ENCODE results near the gene UHMK1.

The UHMK1 gene

DNA sequence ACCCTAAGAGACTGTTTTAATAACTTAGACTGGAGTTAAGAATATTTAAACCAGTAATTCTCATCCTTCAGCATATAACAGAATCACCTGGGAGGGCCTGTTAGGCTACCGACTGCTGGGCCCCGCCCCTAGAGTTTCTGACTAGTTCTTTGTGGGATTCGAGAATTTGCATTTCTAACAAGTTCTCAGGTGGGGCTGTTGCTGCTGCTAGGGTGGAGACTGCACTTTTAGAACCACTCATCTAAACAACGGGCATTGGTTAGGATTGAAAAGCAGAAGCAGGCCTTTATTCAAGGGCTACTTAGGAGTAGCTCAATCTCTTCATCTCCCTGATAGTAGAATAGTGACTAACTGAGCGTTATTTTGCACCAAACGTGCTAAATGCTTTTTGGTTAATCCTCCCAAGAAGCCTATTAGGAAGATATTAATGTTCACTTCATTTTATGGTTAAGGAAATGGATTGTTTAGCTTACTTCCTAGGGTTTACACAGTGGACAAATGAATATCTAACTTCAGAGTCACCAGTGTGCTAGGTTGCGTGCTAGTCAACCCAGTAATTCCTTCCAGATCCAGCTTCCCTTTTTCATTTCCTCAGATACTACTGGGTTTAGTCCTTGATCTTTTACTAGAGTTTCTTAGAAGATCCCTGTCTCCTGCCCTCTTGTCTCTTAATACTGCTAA, 32.8 kb downstream of the UHMK1 start:
- peak; percentile 31 for DNase-seq

DNA sequence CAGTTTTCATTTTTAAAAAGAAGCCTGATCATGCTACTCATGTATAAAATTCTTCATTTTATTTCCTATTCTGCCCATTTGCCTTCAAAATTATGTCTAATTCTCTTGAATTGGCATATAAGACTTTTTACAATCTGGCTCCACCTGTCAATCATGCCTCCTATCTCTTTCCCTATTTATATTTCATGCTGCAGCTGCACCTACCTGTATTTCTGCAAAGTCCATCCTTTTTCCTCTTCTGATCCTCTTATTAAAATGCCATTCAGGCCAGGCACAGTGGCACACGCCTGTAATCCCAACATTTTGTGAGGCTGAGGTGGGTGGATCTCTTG, 33.3 kb downstream of the UHMK1 start:
- DNase-seq, result no peak

DNA sequence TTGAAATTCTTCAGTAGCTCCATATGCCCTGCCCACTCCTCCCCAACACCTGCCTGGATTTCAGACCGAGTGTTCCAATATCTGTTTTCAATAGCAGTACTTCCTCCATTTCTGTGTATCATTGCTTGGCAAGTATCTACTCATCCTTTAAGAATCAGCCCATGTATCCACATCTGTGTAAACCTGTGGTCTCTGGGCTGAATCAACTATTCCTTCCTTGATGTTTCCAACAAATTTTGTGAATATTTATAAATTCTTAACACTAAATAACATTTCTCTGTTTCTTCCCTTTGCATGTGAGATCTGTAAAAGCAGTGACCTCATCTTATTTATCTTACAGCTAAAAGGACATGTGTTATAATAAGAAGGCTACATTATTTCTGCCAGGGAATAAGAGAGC, 37.9 kb downstream of the UHMK1 start:
- no peak for DNase-seq

DNA sequence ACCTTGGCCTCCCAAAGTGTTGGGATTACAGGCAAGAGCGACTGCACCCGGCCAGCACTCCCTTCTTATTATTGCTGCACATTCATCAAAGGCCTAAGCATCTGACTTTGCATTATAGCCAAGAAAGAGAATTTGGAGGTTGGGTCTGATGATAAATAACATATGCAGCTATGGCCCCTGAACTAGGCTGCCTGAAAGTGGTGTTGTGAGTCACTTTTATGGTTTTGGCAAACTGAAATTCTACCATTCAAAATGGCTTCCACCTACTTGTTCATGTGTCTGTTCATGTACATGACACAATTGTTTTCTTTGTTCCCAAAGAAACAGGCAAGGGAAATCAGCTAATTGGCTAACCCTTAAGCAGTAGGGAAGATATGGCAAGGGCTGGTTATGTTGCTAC, 38.9 kb downstream of the UHMK1 start:
- DNase-seq, result no peak

DNA sequence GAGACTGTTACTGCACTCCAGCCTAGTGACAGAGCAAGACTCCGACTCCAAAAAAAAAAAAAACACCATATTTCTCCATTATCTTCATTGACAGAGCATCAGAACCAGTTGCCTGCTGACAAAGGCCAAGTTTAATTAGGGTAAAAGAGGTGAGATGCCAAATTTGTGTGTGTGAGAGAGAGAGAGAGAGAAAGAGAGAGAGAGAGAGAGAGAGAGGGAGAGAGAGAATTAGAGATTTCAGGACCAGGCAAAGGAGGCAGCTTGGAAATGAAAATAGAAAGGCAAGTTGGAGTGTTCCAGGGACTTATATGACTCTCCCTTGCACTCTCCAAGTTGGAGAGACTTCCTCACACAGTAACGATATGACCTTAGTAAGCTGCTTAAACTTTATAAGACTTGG, 39.6 kb downstream of the UHMK1 start:
- DNase-seq, result no peak

DNA sequence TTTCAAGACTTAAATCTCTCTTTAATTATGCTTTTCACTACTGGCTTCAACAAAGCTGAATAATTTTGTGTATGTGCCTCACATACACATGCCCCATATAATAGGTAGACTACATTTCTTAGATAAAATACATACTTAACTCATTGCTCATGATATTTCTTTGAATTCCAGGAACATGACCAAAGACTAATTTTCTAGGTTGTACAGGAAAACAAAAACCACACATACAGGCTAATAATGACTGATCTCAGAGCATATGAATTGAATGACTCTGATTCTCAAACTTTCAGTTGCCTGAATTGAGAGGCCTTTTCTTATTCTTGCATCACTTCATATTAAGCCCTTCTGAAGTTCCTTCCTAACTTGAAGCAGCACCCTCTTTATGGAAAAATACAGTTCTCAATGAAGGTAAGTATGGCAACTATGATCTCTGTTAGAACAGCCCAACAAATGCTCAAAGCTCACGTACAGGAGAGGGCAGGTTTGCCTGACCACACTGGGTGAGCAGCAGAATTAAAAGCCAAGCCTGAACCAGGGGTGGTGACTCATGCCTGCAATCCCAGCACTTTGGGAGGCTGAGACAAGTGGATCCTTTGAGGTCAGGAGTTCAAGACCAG, 41.3 kb downstream of the UHMK1 start:
- DNase-seq, result no peak

DNA sequence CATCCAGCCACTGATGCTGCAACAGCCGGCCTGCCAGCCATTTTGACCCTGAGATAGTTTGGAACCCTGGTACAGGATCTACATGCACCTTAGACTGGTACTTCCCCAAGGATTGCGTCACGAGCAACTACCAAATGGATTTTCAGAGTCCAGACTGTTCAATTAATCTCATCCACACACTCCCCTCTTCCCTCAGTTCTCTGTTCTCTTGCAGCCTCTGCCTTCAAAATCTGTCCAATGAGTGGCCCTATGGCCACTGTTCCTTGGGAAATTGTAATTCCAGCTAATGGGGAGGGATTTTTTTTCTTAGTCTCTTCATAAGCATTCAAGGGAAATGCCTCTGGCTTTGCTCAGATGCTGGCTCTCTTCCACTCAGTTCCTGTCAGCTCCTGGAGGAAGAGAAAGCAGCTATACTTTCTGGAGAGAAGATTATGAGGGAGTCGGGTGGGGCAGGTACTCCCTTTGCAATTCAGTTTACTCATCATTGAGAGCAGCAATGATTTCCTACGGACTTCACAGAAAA, 44.1 kb downstream of the UHMK1 start:
- no peak for DNase-seq

DNA sequence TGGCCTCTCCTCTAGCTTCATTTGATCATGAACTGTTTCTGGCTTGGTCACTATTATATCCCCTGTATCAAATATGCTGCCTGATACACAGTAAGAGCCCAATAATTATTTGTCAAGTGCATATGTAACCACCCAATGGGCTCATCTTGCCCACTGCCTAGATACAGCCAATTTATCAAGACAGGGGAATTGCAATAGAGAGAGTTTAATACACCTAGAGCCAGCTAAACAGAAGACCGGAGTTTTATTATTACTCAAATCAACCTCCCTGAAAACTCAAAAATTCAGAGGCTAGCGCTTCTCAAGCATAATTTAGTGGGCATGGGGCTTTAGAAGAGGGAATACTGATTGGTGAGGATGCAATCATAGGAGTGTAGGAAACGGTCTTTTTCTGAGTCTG, 45.6 kb downstream of the UHMK1 start:
- no peak for DNase-seq

DNA sequence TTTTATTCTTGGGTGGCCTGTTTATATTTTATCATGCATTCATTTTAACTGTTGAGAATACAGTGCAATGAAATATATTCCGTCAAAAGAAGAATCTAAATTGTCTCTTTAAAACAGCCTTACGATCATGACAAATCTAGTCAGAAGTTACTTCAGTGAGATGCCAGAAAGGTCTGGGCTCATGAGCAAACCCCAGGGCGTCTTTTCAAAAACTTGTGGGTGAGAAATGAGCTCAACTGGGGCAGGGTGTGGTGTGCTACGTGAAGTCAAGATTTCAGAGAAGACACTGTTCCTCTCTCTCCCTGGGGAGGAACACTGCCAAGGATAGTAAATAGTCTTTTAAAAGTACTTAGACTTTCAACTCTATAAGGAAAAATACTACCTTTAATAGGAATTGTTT, 50.6 kb downstream of the UHMK1 start:
- no peak for DNase-seq

DNA sequence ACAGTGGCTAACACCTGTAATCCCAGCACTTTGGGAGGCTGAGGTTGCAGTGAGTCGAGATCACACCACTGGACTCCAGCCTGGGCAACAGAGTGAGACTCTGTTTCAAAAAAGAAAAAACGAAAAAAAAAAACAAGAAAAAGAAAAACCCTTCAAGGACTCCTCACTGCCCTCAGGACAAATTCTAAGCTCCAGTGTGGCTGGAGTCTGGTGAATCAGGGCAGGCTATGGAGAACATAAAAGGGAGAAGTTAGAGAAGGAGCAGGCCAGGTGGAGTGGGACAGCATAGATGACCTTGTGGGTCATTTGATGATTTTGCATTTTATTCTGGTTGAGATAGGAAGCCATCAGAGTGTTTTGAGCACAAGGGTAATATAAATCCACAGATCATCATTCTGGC, 51.4 kb downstream of the UHMK1 start:
- no peak for DNase-seq

DNA sequence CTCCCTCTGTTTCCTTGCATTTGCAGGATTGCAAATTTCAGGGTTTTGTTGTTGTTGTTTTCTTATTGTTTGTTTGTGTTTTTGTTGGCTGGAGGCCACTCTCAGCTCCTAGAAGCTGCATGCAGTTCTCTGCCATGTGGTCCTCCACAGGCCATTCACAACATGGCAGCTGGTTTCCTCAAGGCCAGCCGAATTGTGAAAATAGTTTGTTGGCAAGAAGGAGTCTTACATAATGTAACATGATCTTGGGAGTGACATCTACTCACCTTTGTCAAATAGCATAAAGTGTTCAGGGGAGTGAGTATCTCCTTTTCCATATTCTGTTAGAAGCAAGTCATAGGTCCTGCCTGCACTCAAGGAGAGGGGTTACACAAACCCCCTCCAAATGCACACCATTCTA, 53.3 kb downstream of the UHMK1 start:
- DNase-seq, result no peak

DNA sequence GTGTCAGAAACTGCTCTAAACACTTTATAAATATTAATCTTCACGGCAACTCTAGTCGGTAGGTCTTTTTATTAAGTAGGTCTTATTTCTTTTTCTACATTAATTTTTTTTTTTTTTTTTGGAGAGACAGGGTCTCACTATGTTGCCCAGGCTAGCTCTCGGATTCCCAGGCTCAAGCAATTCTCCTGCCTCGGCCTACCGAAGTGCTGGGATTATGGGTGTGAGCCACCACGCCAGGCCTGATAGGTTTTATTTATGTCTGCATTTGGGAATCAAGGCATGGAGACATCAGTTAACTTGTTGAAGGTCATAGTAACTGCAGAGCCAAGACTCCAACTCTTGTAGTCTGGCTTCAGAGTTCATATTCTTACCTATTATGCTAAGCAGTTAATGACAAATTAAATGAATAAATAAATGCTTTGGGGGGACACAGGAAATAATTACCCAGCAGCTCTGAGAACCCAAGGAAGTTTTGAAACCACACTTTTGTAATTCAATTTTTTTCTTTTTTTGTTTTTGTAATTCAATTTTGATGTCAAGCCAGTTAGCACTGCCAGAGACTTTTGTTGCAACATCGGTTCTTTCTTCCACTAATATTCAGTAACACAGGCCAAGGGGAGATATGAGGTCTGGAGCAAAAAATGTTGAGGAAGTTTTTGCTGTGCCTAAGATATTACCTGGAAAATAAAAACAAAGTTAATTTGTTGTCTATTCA, 54.5 kb downstream of the UHMK1 start:
- no peak for DNase-seq

DNA sequence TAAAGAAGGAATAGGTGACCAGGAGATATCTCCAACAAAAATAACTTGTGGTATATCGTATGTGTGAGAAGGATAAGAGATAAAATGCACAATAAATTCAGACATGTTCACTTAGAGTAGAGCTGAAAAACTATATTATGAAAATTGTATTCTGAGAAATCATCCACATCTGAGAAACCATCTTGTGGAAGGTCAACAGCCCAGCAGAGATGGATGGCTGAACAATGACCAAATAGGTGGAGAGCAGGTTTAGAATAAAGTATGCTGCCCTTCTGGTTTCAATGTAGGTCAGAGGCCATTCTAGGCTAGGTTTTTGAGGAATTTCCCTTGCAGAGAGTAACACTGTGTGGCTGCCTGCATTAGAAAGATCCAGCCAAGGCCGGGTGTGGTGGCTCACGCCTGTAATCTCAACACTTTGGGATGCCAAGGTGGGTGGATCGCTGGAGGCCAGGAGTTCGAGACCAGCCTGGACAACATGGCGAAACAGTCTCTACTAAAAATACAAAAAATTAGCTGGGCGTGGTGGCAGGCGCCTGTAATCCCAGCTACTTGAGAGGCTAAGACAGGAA, 55.1 kb downstream of the UHMK1 start:
- no peak for DNase-seq

DNA sequence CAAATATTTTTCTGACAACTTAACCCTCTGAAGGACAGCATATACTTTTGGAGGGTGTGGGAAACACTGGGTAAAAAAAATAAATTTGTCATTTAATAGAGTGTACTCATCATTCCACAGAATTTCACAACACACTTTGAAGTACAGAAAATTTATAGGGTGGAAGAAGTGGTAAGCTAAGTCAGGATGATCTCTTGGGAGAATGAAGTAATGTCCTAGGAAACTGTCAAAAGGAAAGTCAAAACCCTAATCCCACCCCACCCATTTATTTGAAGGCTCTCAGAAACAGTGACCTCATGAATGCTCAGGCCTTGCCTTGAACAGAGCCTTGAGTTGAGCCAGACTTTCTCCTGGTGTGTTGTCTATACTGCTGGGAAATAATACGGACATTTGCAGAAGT, 56.6 kb downstream of the UHMK1 start:
- DNase-seq, result no peak

DNA sequence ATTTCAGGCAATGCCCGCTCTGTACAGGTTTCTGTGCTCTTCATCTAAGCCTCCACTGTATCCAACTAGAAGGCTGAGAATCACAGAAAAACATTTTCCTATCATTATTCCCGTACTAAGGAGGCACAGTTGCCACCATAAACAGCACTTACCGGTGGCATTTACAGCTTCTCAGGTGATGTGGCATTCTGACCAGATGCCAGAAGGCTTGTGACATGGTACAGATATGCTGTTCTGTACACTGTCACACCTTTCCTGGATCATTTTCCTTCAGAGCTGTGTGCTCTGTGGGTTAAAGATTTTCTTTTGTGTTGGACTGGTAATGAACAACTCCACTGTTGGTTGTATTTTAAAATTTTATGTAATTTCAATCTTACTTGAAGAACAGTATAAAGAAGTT, 59.9 kb downstream of the UHMK1 start:
- no peak for DNase-seq

DNA sequence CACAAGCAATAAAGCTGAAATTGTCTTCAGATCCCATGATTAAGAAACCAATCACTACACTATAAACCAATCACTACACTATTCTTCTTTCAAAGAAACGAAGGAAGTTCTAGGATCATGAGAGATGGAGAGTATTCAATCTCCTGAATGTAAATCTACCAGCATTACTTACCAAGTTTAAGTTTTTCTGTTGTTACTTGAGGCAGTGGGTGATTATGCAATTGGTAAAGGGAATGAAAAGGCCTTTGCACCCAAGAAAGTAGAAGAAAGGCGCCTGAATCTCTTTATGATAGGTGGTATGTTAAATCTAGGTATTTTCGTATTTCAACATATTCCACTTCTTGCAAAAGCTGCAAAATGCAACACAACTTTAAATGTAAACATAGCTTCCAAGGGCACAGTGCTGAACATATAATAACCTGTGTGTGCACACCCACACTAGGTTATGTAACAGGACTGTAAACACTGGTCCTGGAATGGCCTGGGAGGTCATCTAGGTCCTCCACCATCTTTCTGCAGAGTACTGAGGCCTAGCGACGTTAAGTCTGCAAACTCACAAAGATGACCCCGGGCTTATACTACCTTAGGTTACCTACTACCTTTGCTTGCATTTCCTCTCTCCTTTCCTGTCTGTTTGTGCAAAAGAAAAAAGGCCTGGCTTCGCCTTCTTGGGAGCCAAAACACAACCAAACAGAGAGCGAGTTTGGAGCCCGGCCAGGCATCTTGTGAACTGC, 62.9 kb downstream of the UHMK1 start:
- DNase-seq, result no peak

DNA sequence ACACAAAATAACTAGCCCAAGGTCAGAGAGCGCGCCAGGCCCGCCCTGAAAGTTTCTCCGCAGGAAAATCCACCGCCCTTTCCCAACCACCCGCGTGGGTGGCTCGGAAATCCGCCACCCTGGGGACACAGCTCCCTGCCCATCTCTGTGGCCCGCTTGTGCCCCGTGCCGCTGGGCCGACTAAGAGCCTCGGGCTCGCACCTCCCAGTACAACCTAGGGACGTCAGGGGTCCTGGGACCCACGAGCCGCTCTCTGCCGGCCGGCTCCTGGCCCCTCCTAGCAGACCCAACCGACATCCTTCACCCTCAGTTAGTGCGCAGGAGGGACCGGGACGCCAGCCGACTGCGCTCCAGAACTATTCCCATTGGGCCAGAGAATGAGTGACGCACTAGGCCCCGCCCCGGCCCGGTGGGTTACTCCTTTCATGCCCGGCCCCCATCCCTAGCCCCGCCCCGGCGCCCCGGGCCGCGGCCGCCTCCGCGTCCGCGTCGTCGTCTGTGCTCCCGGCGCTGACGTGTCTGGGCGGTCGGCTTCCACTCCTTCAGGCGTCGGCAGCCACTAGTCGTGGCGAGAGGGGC, 63.5 kb downstream of the UHMK1 start:
- peak; percentile 96 for DNase-seq

DNA sequence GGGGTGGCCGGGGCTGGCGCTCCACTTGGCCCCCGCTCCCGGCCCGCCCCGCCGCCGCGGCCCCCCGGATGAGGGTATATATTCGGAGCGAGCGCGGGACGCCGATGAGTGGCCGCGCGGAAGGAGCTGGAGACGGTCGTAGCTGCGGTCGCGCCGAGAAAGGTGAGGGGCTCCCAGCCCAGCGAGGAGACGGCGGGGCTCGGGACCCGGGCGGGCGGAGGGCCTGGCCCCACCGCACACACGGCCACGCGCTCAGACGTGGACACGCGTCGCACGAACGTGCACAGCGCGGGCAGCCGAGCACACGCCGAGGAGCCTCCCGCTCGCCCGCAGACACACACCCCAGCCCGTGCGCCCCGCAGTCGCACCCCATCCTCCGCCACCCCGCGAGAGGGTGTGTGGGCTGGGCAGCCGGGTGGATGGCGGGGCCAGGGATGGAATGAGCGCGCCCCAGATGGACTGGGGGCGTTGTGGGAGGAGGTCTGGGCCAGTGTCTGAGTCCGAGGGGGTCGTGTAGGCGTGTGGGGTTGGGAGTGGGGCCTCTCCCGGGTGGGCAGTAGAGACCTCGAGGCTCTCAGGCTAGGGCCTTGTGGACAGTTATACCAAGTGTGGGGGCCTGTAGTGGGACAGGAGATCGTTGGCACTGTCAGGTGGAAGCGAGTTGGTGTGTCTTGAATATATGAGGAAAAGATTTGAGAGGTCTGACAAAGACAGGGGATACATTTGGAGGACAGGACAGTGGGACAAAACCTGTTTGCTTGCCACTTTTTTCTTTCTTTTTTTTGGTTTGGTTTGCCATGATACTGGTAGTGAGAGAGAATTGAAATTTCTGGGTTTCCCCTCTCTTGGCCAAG, 64.2 kb downstream of the UHMK1 start, which contains the start of gene UAP1:
TSS of gene UAP1 (plus strand) at position 107 of the 854 bp plus-strand sequence. CDS start 4,347 bp downstream, outside the sequence.
- no peak for DNase-seq

DNA sequence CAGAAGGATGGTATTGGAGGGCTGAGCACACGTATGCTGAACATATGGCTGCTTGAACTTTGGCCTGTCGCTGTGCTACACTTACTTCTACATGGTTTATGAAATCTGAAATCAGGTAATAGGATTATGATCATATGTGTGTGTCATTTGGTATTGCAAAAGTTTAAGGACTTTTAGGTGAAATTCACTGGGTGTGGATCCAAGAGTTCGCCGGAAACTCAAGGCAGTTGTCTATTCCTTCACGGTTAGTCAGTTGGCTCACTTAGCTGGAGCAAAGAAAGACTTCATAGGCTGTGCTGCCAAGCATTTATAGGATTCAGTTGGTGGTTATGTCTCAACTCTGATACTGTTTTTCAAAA, 64.8 kb downstream of the UHMK1 start:
- no peak for DNase-seq

DNA sequence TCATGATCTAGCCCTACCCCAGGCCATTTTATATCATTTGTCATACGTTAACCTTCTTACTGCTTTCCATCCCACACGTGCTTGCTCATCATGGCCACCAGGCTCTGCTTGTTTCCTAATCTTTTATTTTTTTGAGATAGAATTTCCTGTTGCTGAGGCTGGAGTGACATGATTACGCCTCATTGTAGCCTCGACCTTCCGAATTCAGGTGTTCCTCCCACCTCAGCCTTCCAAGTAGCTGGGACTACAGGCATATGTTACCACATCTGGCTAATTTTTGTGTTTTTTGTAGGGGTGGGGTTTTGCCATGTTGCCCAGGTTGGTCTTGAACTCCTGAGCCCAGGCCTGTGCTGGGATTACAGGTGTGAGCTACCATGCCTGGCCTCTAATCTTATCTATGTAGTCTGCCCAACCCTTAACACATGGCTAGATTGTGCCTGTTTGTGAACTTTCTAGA, 67.2 kb downstream of the UHMK1 start:
- no peak for DNase-seq

DNA sequence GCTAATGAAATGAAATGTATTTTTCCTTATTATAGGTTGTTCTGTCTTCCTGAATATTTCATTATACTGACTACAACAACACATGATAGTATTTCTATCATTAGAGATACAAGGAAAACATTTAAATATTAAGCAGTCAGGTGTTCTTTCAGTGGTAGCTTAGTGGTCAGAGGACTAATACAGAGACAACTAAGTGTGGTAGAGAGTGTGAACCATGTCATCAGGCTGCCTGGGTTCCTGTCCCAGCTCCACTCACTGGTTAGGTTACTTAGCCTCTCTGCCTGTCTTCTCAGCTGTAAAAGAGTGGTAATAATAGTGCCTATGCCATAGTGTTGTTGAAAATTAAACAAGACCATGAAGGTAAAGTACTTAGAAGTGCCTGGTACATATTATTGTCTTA, 67.8 kb downstream of the UHMK1 start:
- no peak for DNase-seq

DNA sequence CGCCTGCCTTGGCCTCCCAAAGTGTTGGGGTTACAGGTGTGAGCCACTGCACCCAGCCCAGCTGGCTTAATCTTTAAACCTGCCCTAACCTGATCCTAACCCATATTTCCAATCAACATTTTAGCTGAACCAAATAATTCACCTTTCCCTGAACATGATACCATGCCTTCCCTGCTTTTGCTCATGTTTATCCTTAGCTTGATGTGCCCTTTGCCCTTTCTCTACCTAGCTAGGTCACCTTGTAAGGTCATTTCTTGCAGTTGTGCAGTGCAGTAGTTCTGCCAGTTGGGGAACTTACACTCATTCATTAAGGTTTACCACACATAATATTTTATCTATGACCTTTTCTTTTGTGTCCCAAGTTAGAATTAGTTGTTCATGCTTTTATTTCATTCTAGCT, 69.3 kb downstream of the UHMK1 start:
- no peak for DNase-seq

Measured in NCI-H2107 (cell line).